SU-DHL-6 (cell line): Measurements from ENCODE around the gene ALCAM.

ENCODE experiments used
- H2AFZ ChIP-seq: fragments of 200-600 bp; sonication (generic); 2 replicates; pipeline ENCODE4 v1.6.1; 2014; ENCODE audit warnings: low read depth, mild to moderate bottlenecking, moderate library complexity, mixed read lengths, antibody characterized with exemption, low read length; ENCODE audit not compliant: severe bottlenecking
- H3F3A ChIP-seq: fragments of 200-600 bp; shearing (Covaris generic); 2 replicates; pipeline ENCODE4 v1.6.0; 2016; ENCODE audit warnings: antibody characterized with exemption, mild to moderate bottlenecking; ENCODE audit not compliant: insufficient read depth
- H3K27ac ChIP-seq: fragments of 200-600 bp; sonication (generic); 2 replicates; pipeline ENCODE4 v1.5.1; 2016; ENCODE audit warnings: low read depth, mild to moderate bottlenecking, low read length, moderate library complexity, mixed read lengths
- H3K27me3 ChIP-seq: fragments of 200-600 bp; sonication (generic), shearing (Covaris generic); 2 replicates; pipeline ENCODE4 v1.6.0; 2014; ENCODE audit warnings: mild to moderate bottlenecking, low read length
- H3K36me3 ChIP-seq: fragments of 200-600 bp; sonication (generic); 2 replicates; pipeline ENCODE4 v1.6.1; 2014; ENCODE audit warnings: mild to moderate bottlenecking, low read length, mixed read lengths
- H3K4me2 ChIP-seq: fragments of 300-600, 200-600 bp; shearing (Covaris generic), sonication (generic); 2 replicates; pipeline ENCODE4 v1.6.0; 2014; ENCODE audit warnings: low read length, low read depth, mild to moderate bottlenecking; ENCODE audit not compliant: poor library complexity, severe bottlenecking
- H3K4me3 ChIP-seq: fragments of 200-600 bp; sonication (generic); 2 replicates; pipeline ENCODE4 v1.5.1; 2014; ENCODE audit warnings: antibody characterized with exemption, low read length, mild to moderate bottlenecking, mixed read lengths; ENCODE audit not compliant: insufficient read depth, poor library complexity, severe bottlenecking
- H3K79me2 ChIP-seq: fragments of 200-600 bp; sonication (generic); 2 replicates; pipeline ENCODE4 v1.6.1; 2014; ENCODE audit warnings: mild to moderate bottlenecking, low read length, moderate library complexity; ENCODE audit not compliant: insufficient read depth
- H3K9ac ChIP-seq: fragments of 200-600 bp; sonication (generic); 2 replicates; pipeline ENCODE4 v1.7.0; 2014; ENCODE audit warnings: mild to moderate bottlenecking, low read length
- H3K9me2 ChIP-seq: fragments of 200-600 bp; sonication (generic); replicated peaks from 2 replicates; pipeline ENCODE4 v1.6.1; 2014; ENCODE audit warnings: low read length; ENCODE audit not compliant: insufficient read depth
- H3K9me3 ChIP-seq: fragments of 200-600 bp; sonication (generic); 2 replicates; pipeline ENCODE4 v1.6.1; 2014; ENCODE audit warnings: low read length, mixed read lengths; ENCODE audit not compliant: insufficient read depth
- H4K20me1 ChIP-seq: fragments of 200-600 bp; sonication (generic); 2 replicates; pipeline ENCODE4 v1.6.1; 2014; ENCODE audit warnings: low read depth, mild to moderate bottlenecking, antibody characterized with exemption, low read length, moderate library complexity, mixed read lengths
- CTCF ChIP-seq: fragments of 200-600 bp; sonication (generic); IDR thresholded peaks from one replicate; pipeline ENCODE4 v1.5.1; 2017; ENCODE audit warnings: antibody characterized with exemption, mild to moderate bottlenecking, low read length, moderate library complexity; ENCODE audit not compliant: insufficient read depth, poor library complexity, severe bottlenecking
- EZH2phosphoT487 ChIP-seq: fragments of 200-600 bp; sonication (generic), shearing (Covaris generic); conservative IDR thresholded peaks from 2 replicates; pipeline ENCODE4 v1.6.1; 2018; ENCODE audit warnings: mild to moderate bottlenecking, antibody characterized with exemption, low read length, moderate library complexity, mixed read lengths

Gene ALCAM

GRCh38 chr3:105409364-105409763 is 42.7 kb downstream of the ALCAM start:
- Histone ChIP-seq H3K9me3 (no peaks in the 10 kb centered on the region), H2AFZ (no peak overlapping the region), H3F3A (peaks cover 6% of the 10 kb centered on the region; the same call in 1 of the 2 replicates), H4K20me1 (no peaks in the 10 kb centered on the region), H3K9ac (no peak overlapping the region), H3K27ac (no peak overlapping the region), H3K27me3 (no peaks in the 10 kb centered on the region), H3K79me2 (peaks cover 23% of the 10 kb centered on the region), H3K9me2 (no peaks in the 10 kb centered on the region), H3K4me2 (no peak overlapping the region), H3K36me3 (no peaks in the 10 kb centered on the region), H3K4me3 (no peak overlapping the region)
- TF ChIP-seq CTCF (no peak), EZH2phosphoT487 (no peak)

GRCh38 chr3:105413343-105413887 is 46.7 kb downstream of the ALCAM start:
- no peaks in the 10 kb centered on the region for H4K20me1 ChIP-seq
- no peak overlapping the region for H2AFZ ChIP-seq
- H3K79me2 ChIP-seq, result peaks cover 51% of the 10 kb centered on the region
- H3K27ac ChIP-seq, result no peak overlapping the region
- H3K9me2 ChIP-seq, result no peaks in the 10 kb centered on the region
- H3K4me3 ChIP-seq, result no peak overlapping the region
- no peak overlapping the region for H3K9ac ChIP-seq
- no peaks in the 10 kb centered on the region for H3K27me3 ChIP-seq
- TF ChIP-seq CTCF (no peak), EZH2phosphoT487 (no peak)
- H3K4me2 ChIP-seq, result no peak overlapping the region
- H3F3A ChIP-seq, result peaks cover 6% of the 10 kb centered on the region; the same call in 1 of the 2 replicates
- H3K36me3 ChIP-seq, result no peaks in the 10 kb centered on the region; the same call in 1 of the 2 replicates
- H3K9me3 ChIP-seq, result no peaks in the 10 kb centered on the region

GRCh38 chr3:105414841-105415240 is 48.1 kb downstream of the ALCAM start:
- H3K27ac ChIP-seq, result no peak overlapping the region
- H3K79me2 ChIP-seq, result peaks cover 62% of the 10 kb centered on the region
- TF ChIP-seq EZH2phosphoT487 (no peak), CTCF (no peak)

More at GRCh38 chr3:105414841-105415240, 48.1 kb downstream of the ALCAM start:
- no peak overlapping the region for H3K4me3 ChIP-seq
- H3K9ac ChIP-seq, result no peak overlapping the region
- no peaks in the 10 kb centered on the region for H3K9me2 ChIP-seq
- H3K4me2 ChIP-seq, result no peak overlapping the region
- H3K36me3 ChIP-seq, result no peaks in the 10 kb centered on the region; the same call in 1 of the 2 replicates
- no peaks in the 10 kb centered on the region for H3K9me3 ChIP-seq
- H3F3A ChIP-seq, result peaks cover 6% of the 10 kb centered on the region; the same call in 1 of the 2 replicates
- no peaks in the 10 kb centered on the region for H4K20me1 ChIP-seq
- no peak overlapping the region for H2AFZ ChIP-seq
- no peaks in the 10 kb centered on the region for H3K27me3 ChIP-seq
